GM18511 (cell line): ENCODE results near the gene ACTR3C.

Source experiments
- ATAC-seq: cut with Tn5 transposase; IDR thresholded peaks from one replicate; pipeline ENCODE4 v1.9.1; 2021; ENCODE audit warnings: mild to moderate bottlenecking, moderate library complexity; ENCODE audit not compliant: unreplicated experiment

The ACTR3C gene

DNA sequence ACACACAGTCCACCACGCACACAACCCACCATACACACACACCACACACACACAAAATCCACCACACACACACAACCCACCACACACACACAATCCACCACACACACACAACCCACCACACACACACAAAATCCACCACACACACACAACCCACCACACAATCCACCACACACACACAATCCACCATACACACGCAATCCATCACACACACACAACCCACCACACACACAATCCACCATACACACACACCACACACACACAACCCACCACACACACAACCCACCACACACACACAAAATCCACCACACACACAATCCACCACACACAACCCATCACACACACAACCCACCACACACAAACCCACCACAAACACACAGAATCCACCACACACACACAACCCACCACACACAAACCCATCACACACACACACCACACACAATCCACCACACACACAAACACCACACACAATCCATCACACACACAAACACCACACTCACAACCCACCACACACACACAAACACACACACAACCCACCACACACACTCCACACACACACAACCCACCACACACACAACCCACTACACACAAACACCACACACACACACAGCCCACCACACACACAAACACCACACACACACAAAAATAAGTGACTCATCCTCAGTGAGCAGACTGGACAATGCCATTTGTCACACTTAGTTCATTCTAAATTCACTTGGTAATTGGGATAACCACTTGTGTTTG, 36.4 kb upstream of the ACTR3C start:
- no peak for ATAC-seq

DNA sequence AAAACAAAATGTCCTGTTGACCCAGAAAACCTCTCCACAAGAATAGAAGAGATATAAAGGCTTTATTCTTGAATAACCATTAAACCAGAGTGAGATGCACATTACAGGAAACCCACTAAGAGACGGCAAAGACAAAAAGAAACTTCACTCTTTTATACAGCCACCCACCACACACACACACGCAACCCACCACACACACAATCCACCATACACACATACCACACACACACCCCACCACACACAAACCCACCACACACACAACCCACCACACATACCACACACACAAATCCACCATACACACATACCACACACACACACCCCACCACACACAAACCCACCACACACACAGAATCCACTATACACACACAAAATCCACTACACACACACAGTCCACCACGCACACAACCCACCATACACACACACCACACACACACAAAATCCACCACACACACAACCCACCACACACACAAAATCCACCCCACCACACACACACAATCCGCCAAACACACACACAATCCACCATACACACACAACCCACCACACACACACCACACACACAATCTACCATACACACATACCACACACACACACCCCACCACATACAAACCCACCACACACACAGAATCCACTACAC, 35.8 kb upstream of the ACTR3C start:
- ATAC-seq, result no peak

DNA sequence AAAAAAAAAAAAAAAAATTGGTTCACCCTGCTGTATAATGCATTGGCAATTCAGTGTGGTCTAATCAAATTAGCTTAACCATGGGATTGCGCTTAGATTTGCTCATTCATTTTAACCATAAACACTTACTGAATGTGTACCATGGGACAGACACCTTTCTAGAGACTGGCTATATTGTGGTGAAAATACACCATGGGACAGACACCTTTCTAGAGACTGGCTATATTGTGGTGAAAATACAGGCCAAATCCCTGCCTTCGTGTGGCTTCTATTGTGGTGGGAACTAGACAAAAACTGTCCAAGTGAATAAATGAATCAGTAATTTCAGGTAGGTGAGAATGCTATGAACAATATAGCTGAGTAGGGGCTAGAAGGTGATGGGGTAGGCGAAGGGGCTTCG, 35.1 kb upstream of the ACTR3C start:
- no peak for ATAC-seq

DNA sequence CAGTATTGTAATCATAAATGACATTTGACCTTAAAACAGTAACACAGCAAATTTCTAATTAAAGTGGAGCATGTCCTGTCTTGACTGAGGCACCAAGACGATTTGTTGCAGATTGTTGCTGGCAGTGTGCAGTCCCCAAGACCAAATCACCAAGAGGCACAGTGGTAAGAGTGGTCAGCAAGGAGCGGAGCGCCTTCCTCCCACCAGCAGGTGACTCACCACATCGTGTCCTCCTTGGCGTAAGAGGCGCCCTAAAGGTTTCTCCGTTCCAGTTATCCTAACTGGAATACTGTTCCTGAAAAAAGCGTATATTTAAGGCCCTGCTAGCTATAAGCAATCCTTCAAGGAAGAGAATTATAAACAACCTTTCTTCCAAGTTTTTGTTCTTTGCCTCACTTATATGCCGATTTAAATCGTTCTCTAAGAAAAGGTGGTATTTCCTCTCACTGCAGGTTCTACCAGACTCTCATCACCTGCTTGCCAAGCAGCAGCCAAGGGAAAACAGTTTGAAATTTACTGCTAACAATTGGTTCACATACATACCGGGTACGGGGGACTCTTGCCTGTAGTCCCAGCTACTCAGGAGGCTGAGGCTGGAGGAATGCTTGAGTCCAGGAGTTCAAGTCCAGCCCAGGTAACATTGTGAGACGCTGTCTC, 34.6 kb upstream of the ACTR3C start:
- ATAC-seq, result peak; percentile 26

DNA sequence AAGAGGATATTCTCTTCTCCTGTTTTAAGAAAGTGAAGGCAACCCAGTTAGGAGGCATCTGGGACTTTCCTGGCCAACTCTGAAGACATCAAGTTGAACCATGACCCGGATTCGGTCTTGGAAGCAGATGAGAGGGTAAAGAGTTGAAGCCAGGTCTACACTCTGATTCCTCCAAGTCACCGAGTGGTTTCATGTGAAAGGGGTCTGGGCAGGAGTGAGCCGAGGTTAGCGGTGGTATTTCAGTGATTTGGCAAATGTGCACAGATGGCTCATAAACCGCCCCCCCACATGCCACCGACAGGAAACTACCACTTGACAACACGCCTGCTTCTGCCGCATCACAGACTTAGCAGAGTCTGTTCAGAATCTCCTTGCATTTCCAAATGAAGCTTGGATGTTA, 33.9 kb upstream of the ACTR3C start:
- peak; percentile 81 for ATAC-seq

DNA sequence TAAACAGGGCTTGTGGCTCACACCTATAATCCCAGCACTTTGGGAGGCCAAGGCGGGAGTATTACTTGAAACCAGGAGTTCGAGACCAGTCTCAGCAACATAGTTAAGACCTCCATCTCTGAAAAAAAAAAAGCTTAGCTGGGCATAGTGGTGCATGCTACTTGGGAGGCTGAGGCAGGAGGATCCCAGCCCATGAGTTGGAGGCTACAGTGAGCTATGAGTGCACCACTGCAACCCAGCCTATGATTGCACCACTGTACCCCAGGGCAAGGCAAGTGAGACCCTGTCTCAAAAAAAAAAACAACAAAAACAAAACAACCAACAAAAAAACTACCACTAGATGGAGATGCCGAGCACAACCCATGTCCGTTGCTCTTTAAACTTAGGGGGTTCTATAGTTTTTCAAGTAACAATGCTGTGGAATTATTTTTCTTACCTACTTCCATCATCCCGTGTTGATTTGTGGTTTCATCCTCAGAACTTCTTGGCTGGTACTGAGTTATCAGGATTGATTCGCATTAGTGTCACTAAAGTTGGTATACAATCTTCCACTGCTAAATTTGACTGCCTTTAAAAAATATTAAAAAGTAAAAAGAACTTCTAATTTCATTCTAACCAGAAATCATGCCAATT, 33.0 kb upstream of the ACTR3C start:
- no peak for ATAC-seq

DNA sequence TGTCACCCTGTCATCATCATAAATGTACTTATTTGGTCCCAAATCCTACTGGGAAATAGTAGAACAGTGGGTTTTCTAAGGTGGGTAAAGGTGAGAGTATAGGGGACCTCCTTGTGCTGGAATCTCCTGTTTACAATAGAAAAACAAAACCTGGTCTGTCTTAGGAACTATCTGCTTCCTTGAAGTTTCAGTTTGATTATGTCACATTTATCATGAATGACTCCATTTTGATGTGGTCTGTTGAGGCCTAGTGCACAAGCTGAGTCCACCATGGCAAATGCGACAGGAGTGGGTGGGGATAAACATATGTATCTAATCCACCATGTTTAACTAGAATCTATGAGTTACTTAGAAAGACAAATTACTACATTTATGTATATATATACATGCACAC, 32.3 kb upstream of the ACTR3C start:
- ATAC-seq, result no peak

DNA sequence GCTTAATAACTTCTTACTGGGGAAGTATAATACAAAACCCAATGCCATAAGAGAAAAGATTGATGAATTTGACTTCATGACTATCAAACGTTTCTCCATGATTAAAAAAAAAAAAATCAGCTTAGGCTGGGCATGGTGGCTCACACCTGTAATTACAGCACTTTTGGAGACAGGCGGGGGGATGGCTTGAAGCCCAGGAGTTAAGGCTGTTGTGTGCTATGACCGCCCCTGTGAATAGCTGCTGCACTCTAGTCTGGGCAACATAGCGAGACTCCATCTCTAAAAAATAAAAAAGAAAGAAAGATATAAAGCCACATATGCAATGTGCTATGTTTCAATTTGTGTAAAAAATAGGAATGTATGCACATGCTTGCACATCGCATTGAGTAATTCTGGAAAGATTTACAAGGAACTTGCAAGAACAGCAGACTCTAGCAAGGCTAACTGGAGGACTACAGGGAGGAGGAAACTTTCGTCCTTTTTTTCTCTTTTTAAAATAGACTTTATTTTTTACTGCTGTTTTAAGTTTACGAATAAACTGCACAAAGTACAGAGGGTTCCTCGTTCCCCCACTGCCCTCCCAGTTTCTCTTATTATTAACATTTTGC, 28.3 kb upstream of the ACTR3C start:
- ATAC-seq, result no peak

DNA sequence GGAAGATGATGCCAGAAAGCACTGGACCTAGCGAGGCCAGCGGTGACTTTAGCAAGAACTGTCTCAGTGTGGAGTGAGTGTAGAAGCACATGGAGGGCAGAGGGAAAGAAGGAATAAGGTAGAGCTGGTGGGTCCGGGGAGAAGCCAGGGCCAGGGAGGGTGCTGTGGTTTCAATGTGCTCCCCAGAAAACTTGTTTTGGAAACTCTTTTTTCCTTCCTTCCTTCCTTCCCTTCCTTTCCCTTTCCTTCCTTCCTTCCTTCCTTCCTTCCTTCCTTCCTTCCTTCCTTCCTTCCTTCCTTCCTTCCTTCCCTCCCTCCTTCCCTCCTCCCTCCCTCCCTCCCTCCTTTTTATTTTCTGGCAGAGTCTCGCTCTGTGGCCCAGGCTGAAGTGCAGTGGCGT, 23.6 kb upstream of the ACTR3C start:
- no peak for ATAC-seq

DNA sequence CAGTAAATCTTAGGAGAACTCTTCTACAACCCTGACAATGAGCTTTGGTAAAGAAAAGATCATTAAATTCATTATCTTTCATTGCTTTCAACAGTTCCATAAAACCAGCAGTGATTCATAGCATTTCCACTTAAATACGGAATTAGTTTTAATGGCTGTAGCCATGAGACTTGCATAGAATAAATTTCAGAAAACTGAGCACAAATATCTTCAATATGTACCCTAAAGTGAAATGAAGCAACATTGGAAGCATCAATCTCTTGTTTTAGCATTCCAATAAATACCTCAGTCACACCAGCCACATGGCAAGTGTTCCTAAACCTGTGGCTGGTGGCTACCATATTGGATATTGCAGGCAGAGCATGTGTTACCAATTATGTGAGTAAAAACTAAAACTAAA, 21.7 kb upstream of the ACTR3C start:
- ATAC-seq, result no peak

DNA sequence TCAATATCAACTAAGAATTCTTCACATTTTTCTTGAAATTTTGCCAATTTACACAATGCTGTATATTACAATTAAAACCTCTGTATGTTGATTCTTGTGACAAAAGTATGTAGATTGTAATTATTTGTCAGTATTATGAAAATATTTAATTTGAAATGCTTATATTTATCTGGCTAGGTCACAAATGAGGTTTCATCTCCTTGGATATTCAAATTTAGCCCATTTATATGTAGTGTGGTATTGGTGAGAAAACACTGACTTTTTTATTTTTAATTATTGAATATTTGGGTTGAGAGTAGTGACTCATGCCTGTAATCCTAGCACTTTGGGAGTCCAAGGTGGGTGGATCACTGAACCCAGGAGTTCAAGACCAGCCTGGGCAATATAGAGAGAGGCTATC, 21.0 kb upstream of the ACTR3C start:
- no peak for ATAC-seq

DNA sequence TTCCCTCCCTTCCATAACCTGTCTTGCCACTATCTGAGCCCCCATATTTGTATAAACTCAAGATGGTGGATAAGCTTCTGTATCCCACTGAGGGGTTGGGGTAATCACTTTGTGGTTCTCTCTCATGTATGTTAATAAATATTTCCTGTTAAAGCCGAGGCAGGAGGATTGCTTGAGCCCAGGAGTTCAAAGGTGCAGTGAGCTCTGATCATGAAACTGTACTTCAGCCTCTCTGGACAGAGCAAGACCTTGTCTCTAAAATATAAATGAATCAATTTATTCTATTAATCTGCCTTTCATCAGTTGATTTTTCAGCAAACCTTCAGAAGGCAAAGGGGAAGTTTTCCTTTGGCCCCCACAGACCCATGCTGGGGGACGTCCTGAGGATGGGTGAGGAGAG, 19.9 kb upstream of the ACTR3C start:
- ATAC-seq, result no peak

DNA sequence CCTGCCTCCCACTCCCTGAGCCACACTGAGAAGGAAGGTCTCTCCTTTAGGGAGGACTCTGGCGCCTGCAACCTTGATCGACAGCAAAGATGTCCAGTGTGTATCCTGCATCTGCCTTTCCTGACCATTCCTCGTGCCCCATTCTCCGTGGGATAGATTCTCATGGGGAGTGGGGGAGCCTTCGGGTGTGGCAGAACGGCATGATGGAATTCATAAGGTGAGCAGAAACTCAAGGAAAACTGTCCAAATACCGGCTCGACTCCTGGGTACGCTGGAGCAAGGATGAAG, 18.7 kb upstream of the ACTR3C start:
- ATAC-seq, result no peak

DNA sequence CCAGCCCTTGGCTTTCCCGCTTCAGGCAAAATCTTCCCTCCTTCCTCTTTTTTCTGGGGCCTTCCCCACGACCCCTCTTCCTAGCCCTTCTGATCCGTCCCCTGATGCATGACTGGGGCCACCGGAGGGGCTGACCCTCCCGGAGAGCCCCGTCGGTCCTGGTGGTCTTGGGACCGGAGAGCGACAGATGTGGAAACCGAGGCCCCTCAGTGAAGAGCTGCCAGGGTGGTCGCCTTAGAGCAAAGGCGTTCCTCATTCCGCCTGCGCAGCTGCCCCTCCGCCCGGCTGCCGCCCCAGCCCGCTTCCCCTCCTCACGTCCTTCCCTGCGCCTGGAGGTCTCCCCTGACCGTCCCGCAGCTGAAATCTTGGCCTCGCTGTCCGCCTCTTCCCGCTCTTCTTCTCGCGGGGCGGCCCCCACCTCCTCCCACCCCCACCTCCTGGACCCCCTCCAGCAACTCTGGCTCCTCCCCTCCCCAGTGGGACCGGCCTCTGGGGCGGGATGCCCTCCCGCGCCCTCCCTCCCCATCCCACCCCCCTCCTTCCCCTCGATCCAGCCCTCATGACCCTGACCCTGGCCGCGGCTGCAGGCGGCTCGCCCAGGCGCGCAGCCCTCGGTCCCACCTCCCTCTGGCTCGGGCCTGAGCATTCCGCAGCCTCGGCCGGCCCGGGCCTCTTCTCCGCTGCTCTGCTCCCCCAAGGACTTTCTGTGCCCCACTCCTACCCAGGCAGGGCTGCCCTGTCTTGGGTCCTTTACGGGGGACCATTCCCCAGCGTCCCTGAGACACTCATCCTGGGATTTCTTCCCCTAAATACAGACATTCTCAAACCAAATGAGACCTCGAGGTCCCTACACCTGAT, 18.1 kb upstream of the ACTR3C start, which contains the start of gene RARRES2:
TSS of gene RARRES2 (minus strand) at position 367 of the 858 bp plus-strand sequence. CDS start 1,020 bp downstream, outside the sequence.
- ATAC-seq, result no peak

DNA sequence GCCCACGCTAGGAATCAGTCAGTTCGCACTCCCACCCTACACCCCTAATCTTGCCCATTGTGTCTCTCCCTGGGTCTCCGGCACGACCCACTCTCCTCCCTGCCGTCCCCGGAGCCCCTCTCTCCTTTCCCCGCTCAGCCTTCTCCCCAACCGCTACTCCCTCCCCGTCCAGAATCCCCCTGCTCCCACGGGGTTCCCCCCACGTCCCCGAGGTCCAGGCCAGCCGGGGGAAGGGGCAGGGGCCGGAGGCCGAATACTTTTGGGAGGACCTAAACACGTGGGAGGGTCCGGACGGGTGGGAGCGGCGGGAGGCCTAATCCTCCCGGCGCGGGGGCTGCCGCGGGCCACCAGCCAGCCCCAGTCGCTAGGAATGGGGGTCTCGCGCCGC, 17.5 kb upstream of the ACTR3C start:
- no peak for ATAC-seq

DNA sequence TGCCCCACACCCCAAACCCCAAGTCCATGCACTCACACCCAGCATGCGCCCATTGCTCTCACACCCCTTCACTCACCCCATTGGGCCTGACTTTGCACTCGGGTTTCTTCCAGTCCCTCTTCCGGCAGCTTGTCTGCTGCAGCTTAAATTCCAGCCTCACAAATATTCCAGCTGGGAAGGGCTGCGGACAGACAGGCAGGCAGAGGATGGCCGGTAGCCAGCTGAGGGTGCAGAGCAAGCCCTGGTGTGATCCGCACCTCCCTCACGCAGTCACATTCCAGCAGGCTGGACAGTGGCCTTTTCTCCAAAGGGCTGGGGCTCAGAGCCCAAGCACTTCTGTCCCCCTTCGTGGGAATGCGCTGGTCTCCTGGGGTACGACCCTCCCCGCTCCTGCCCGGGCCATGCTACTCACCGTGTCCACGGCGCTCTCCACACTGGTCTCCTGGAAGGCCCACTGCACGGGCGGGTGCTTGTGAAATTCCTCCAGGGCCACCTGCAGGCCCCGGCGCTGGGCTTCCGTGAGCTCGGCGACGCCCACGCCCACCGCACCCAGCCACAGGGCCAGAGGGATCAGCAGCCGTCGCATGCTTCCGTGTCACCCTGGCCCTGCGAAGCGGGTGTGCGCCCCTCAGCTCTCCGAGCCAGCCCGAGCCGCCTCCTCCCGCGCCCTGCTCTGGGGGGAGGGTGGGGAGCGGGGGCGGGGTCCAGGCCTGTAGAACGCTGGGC, 16.8 kb upstream of the ACTR3C start:
- ATAC-seq, result no peak

DNA sequence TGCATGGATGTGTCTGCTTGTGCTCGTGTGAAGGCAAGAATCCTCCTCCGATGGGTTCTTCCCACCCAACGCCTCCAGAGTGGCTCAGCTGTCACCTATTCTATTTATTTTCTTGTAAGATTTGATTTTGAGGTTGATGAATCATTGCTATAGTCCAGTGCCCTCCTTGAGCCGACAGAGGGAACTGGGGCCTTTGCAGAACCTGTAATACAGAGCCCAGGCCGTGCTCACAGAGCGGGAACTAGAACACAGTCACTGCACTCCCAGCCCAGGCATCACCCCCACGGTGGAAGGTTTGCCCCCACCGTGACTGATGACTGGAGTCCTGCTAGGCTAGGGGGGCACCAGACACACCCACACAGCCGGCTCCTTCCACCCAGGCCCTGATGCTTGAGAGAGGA, 16.1 kb upstream of the ACTR3C start:
- peak; percentile 69 for ATAC-seq

DNA sequence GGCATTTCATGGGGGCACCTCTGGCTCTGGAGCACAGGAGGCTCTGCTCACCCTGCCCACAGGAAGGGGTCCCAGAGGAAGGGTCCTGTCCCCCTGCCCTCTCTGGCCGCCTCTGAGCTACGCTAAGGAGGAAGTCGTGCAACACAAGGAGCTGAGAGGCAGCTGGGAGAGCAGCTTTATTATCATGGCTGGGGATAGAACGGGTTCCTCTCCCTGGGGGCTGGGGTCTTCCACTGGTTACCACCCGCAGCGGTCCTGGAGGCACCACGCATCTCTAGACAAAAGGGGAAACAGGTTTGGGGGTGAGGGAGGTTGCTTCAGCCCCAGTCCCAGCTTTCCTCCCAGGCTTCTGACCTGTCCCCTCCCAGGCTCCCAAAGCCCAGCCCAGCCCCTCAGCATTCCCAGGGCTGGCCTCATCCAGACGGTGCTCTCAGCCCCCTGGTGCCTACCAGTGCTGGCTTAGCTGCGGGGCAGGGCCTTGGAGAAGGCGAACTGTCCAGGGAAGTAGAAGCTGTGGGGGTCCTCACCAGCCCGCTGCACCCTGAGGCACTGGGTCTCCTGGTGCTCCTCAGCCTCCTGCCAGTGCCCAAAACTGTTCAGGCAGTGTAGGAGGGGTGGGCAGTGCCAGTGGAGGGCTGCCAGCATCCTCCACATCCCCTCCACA, 15.0 kb upstream of the ACTR3C start:
- no peak for ATAC-seq

DNA sequence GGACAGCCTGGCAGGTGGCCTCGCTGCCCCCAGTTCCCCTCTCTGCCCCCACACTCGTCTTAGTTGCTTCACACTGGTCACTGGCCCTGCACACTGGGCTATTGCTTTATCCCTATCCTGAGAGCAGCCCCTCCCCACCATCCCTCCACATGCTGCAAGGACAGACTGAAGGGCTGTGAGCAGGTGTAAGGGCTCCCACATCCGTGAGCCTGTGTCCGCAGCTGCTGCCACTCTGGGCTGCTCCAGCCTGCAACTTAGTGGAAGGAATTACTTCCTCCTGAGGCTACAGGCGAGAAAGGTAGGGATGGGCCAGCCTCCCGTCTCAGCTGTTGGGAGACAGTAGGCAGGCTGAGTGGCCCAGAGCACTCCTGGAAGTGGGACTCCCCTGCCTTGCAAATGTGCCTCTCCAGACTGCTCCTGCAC, 14.3 kb upstream of the ACTR3C start:
- no peak for ATAC-seq
